GM18511 (cell line): ENCODE measurements around the gene SIX1.

Experiments
- ATAC-seq: cut with Tn5 transposase; IDR thresholded peaks from one replicate; pipeline ENCODE4 v1.9.1; 2021; ENCODE audit warnings: mild to moderate bottlenecking, moderate library complexity; ENCODE audit not compliant: unreplicated experiment

The SIX1 gene

GRCh38 chr14:60596139-60596538, 53.1 kb downstream of the SIX1 start:
- no peak for ATAC-seq

- ATAC-seq: no peak
Observed at GRCh38 chr14:60594062-60594461, 55.2 kb downstream of the SIX1 start.
